Measurements from ENCODE around the gene EIF4H.

EIF4H gene

GRCh38 chr7:74240482-74240881, 66.3 kb downstream of the EIF4H start:
- H3K27ac ChIP-seq: no peak overlapping the region
- TF ChIP-seq ZFX (IDR thresholded peaks at IDR 0.05; ENCODE audit: borderline replicate concordance): no peak
- no peak for TF ChIP-seq CTCF (IDR thresholded peaks at IDR 0.05)

GRCh38 chr7:74242122-74242443, 67.9 kb downstream of the EIF4H start:
- no peak overlapping the region for H3K27ac ChIP-seq
- TF ChIP-seq ZFX (IDR thresholded peaks at IDR 0.05; ENCODE audit: borderline replicate concordance): no peak

GRCh38 chr7:74246497-74246896, 72.3 kb downstream of the EIF4H start:
- TF ChIP-seq ZFX (IDR thresholded peaks at IDR 0.05; ENCODE audit: borderline replicate concordance): no peak
- no peak for TF ChIP-seq CTCF (IDR thresholded peaks at IDR 0.05)
- H3K27ac ChIP-seq: no peak overlapping the region
